GM21528 (cell line): Measurements from ENCODE around the gene ZNF366.

Experiments used
- ATAC-seq: cut with Tn5 transposase; IDR thresholded peaks from one replicate; pipeline ENCODE4 v1.9.1; 2021; ENCODE audit warnings: mild to moderate bottlenecking, moderate library complexity; ENCODE audit not compliant: unreplicated experiment, low FRiP score

ZNF366 gene

DNA sequence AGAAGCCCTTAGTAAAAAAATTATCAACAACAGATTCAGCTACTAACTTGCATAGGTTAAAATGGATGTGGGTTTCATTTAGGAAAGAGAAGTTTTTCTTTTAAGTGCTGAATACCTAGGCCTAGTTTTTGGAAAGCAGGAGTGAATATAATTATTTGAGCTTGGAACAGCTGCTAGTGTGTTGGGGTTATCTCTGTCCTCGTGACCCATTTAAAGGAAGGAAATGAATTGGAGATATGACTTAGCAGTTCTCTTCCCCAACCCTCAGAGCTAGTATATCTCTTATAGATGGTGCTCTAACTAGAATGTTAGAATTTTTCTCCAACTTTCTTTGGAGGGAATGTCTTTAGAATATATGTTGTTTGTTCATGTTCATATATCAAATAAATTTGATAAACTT, 38.6 kb downstream of the ZNF366 start:
- no peak for ATAC-seq

DNA sequence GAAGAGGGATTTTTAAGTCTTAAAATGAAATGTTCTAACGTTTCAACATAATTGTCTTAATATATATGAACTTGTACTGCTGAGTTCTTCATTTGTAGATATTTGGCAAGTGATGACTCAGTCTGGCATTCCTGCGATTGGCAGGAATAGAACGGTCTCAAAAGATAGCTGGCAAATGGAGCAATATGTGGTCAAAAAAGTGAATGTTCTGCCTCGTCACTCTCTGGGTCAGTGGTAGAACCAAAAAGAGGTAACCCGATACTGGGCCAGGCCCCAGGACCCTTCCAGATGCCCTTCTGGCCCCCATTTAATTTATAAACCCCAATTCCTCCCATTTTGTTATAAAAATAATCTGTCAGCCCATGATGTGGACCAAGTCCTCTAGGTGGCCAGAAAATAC, 39.2 kb downstream of the ZNF366 start:
- no peak for ATAC-seq

DNA sequence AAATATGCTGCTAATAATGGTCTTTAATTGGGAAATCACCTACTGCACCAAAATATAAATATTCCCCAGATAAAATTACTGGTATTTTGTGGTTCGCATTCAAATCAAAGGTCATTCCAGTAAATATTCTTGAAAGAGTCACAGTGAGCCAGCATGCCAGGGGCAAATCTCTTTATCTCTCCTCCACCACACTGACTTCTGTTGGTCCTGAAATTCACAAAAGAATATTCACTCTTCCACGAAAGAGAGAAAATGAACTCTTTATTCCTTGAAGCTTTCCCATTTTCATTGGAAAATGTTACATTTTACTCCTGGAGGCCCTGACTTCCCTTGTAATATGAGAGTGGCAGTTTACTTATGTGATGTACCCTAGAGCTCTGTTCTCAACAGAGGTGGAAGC, 39.7 kb downstream of the ZNF366 start:
- no peak for ATAC-seq

DNA sequence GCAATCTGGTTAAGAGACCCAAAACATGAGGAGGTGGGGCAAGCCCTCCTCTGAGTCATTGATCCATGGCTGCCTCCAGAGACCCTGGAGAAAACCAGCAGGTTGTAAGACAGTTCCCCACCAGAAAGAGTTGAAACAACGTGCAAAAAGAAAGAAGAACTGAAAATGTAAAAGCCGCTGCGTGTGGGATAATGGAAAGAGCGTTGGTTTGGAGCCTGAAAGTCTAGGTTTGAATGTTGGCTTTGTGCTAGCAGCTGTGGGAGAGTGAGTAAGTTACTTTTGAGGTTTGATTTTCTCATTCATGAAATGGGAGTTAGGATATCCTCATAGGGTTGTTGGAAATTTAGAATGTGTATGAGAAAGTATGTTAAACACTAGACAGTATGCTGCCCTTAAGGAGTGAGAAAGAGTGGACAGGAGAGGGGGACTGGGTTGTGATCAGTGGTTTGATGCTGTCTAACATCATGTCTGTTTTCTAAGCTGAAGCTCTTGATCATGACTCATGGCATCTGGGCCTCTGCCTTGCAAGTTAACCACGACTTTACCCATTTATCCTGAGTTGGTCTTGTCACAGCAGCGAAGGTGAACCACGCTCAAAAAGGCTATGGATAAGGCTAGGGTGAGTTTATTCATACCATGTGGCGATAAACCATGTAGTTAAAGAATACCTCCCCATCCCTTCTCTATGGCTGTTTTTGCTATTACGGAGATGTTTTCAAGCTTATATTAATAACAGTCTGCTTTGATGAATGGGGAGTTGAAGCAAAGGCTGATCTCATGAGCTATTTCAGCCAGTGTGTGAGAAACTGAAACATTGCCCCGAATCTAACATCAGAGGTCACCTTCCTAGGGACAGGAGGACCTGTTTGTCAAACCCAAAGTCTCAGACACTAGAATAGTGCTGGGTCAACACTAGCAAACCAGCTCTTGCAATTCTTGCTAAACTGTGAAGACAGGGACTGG, 41.3 kb downstream of the ZNF366 start:
- peak; percentile 82 for ATAC-seq

DNA sequence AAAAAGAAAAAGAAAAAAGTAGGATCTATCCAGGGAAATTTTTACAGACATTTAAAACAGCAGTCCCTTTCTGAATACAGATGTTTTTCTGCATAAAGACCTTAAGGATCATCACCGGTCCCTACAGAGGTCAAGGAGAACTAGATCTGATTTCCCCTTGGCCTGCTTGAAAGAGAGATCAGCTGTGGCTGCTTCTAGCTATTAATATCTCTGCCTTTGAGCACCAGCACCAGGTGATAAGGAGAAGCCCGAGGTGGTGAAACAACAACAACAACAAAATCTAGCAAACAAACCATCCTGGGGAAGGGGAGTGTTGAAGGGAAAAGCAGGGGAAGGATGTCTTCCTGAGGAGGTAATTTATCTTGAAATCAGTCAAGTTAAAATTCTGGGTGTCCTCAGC, 42.1 kb downstream of the ZNF366 start:
- ATAC-seq = no peak

DNA sequence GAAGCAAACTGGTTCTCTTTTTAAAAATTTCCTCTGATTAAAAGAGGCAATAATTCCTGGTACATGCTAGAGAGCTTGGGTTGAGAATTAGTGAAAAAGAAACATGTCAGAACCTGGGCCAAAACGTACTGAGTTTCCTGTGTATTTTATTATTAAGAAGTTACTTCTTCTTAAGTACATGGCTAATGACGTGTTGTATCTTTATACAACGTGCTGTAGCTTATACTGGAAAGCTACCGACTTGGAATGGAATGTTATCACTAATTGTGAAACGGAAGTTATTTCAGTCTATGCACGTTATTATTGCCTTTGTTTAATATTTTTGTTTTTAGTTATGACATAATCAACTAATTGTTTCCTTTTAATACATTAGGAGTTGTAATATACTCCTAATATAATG, 43.1 kb downstream of the ZNF366 start:
- ATAC-seq = no peak

DNA sequence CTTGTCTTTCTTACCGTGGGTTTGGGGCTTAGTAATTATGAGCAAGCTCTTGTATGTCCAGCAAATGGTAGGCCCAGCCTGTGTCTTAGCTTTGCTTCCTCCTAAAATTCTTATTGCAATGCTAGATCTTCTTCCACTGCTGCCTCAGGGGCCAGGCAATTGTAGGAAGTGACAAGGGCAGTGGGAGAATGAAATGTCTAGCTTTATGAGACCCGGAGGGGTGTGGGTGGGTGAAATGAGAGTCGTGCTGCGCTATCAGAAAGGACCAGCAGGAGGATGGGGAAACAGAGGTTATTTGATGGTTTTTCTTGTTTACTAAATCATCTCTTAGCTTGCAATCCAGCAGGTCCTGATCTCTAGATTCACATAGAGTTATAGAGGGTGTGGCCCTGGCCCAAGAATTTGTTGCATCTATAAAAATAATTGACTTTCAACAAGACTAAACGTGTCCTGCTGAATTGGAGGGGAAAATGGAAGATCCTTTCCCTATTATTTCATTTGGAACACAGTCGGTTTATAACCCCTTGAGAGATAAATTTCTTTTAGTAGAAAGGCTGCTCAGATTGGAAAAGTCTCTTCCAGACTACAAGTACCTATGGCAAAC, 43.7 kb downstream of the ZNF366 start:
- ATAC-seq = no peak

DNA sequence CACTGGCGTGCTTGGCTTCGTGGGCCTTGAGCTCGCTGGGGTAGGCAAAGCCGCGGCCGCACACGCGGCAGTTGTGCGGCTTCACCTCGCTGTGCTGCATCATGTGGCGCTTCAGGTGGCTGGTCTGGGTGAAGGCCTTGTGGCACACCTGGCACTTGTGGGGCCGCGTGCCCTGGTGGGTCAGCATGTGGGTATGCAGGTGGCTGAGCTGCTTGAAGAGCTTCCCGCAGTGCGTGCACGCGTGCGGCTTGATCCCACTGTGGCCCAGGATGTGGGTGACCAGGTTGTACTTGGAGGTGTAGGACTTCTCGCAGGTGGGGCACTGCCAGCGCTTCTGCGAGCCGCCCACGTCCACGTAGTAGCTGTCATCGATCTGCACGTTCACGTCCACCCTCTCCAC, 46.8 kb downstream of the ZNF366 start:
- ATAC-seq = no peak

DNA sequence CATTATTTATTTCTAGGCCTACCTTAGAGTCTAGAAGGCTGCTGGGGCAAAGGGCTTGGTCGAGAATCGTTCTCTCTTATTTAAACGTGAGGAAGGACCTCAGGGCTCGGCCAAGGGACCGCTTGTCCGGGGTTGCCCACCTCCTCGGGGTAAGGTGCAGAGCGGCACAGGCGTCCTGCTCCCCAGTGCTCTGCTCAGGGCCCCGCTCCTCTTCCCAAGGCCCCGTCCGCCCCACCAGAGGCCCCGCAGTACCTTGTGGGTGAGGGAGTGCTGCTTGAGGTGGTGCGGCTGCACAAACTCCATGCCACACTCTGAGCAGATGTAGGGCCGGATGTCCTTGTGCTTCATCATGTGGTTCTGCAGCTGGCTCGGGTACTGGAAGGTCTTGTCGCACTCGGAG, 47.3 kb downstream of the ZNF366 start:
- ATAC-seq = no peak

DNA sequence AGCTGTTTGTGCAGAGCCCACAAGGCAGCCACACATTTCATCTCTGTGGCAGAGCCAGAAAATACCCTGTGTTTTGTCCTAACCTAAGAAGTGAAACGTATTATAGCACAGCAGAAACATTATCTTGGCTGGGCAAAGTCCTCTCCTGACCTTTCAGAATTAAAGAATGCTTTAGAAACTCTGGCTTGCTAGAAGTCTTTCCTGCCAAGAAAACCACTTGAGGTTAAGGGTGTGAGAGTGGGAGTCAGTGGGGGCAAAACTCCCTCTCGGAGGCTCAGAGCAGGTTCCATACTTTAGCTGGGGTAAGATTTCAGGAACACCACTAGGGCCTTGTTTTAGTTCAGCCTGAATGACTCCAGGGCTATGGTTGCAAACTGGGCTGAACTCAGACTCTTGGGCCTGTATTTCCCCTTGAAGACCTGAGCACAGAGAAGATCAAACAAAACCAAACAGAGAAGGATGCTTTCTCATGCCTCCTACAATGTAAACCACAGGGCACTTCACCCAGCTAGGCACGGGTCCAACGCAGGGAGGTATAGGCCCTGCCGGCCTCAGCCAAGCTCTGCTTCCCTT, 48.0 kb downstream of the ZNF366 start:
- no peak for ATAC-seq

DNA sequence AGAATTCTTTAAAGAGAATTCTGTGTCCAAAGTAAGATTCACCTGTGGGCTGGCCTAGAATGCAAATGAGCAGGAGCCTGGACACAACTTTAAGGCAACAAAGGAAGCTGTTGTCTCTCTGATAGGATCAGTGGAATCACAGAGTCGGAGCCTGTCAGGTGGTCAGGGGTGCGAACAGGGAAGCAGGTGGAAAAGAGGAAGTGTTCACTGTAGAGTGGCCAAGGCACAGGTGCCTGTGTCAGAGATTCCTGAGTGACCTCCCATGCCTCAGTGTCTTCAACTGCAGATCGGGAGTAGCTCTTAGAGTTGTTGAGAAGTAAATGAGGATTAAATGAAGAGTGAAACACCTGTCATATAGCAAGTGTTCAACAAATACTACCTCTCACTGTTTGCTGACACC, 48.8 kb downstream of the ZNF366 start:
- ATAC-seq = no peak

DNA sequence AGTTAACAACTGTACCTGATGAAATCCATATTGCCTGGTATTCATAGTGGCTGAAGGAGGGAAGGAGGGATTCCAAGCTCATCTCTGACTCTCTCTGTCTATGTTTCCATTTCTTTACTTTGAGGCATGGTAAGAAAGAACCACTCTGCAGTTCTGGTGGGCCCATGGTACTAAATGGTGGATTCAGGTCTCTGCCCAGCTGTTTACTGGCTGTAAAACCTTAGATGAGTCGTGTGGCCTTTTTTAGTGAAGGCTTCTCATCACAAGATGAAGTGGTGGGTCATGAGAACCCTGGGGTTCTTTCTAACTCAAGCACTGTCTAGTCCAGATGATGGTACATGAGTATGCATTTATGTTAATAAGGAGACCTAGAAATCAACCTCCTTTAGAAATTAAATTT, 49.7 kb downstream of the ZNF366 start:
- ATAC-seq = no peak

DNA sequence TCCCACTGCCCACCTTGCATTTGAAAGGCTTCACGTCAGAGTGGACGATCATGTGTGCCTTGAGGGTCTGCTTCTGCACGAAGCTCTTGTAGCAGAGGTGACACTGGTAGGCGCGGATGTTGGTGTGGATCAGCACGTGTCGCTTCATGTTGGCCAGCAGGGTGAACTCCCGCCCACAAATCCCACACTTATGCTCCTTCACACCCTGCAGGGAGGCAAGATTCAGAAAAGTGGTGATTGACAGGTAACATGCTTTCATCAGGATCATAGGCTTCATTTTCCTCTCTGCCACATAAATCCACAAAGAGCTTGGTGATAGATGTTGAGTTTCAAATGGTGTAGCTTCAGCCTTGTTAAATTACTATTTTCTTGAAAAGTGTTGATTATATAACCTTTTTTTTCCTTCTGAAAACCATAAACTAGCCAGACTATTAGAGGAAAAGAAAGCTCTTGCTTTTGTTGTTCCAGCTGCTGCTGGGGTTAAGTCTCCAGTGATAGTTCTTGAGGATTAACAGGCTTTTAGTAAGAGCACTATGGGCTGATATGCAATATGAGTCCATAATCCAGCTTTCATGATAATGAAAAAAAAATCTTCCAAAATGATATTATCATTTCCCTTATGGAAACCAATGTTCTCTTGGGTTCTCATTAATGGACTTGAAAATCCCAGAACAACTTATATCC, 50.7 kb downstream of the ZNF366 start:
- ATAC-seq = no peak

DNA sequence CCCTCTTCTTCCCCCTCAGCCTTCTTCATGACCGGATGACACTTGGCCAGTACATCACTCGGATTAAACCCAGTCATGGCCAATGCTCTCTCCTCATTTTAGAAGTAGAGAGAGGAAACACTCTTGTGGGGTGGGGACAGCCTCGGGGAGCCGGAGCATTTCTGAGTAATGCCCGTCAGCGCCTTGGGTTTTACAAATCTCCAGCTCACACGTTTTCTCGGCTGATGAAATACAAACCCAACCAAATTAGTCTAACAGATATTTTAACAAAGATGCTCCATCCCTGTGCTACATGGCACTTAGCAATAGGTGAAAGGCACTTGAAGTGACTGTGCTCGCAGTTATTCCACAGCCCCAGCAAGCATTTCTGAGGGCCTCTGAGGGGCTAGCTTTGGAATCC, 51.7 kb downstream of the ZNF366 start:
- ATAC-seq = no peak

DNA sequence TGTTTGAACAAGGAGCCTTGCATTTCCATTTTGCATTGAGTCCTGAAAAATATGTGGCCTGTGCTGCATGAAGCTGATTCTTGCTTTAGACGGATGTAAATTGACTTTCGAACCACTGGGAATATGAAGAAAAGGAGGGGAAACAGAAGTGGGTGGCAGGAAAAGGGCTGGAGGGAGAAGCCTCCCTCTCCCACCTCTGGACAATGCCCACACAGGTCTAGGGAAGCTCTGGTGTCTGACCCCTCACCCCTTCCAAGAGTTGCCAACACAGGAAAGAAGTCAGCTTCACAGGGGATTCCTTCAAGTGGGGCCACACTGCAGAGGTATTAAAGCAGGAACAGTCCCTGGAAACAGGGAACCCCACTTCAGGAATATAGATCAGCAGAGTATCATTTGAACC, 52.2 kb downstream of the ZNF366 start:
- no peak for ATAC-seq

DNA sequence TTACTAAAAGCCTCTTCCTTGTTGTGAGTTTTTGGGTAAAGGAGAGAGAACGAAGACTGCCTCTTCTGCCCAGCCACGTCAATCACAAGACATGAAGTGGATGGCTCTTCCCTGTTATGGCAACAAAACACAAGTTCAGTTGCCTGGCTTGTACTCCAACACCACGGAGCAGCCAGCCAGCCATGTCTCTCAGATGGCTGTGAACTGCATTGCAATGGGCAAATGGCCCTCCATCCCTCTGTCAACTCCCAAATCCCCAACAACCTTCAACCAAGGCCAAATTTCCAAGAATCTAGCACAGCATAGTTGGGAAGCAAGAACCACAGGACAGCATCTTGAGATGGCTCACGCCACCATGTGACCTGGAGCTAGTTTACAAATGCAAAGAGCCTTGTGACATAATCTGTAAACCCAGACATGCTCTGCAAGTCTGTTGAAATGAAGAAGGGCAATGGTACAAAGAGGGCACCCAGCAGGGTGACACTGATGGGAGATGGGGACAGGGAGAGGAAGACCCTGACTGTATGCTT, 53.9 kb downstream of the ZNF366 start:
- ATAC-seq = no peak

DNA sequence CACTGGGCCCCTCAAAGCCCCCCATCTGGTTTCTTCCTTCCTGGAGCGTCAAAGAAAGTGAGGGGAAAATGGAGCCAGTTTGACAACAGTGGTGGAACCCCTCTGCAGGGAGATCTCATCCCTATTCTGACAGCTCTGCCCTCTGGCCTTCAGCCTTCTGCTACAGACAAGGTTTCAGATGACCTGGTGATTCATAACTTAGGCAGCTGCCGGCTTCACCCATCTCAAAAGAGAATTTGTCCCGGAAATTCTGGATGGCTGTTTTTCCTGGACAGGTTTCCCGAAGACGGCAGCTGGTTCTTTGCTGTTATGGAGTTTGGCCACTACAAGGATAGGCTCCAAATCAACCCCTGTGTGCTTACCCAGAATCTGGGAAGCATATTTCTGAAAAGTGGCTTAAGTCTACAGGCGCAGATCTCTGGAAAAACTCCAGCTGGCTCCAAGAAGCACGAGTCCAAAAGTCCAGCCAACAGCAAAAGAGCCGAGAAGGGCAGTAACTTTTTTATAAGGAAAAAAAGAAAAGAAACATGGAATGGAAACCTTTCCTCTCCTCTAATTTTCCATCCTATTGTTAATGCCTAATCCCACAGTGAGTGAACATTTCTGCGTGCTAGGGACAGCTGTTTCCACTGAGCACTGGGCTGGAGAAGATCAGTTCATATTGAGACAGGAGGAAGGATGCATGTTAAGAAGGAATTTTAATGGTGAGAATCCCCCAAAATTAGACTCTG, 54.5 kb downstream of the ZNF366 start:
- ATAC-seq = no peak

DNA sequence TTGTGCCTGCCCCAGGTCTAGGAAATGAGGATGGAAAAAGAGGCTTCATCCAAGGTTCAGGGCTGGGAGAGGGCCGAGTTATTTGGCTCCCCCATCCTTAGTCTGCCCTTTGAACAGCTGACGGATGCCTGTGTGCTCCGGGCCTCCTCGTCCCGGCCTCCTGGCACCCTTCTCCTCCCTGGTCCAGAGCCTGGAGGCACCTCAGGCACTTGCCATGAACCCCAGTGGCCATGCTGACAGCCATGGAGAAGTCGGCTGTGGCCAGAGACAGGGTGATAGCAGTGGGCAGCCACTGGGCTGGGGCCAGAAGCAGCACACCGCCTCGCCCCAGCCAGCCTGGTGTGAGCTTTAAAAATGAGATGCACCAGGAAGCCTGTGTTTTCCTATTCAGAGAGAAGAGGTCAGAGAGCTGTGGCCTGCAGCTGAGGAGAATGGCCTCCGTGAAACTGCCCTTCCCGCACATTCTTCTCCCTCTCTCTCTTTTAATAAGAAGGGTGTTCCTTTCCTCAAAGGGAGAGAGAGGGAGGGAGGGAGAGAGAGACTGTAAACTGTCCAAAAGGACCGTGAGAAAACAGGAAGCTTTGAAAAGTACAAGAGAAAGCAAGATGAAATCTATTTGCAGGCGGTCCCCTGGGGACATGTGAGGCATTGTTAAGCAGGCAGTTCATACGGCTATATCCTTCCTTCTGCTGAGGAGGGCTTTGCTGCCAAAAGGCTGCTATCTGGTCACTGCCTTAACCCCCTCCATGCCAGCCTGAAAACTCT, 55.3 kb downstream of the ZNF366 start:
- peak; percentile 58 for ATAC-seq

DNA sequence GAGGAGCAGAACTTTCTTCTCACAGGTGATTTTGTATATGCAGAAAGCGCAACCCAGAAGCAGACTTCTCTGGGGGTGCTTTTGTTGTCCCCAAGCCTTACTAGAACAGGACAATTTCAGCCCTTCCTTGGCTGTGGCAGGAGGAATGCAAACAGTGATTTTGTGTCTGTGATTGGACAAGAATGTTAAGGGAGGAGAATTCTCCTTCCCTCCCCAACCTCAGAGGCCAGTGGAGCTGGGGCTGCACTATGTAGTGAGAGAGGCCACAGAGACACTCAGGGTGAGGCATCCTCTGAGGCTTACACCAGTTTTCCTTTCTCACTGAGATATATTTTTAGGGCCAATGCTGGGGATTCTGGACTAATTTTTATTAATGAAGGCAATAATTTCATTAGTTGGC, 58.8 kb downstream of the ZNF366 start:
- no peak for ATAC-seq

DNA sequence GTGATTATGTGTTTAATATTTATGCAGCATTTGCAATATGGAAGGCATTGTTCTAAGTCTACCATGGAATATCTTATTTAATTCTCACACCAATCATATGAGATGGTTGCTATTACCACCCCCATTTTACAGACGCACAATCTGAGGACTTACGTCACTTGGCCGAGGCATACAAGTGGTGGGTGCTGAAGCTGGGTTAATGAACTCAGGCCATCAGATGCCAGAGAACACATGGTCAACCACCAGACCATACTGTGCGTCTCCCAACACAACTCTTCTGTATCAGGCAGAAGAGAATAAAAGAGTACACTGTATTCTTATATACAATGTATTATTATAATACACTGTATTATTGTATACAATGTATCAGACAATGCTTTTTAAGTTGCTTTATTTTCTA, 59.5 kb downstream of the ZNF366 start:
- ATAC-seq = no peak
